Neutrophil (primary cell): Measurements from ENCODE around the gene DISC1.
A peak's percentile ranks its signal among the peaks of the same experiment; 100 is the strongest.

Experiments
- H3K27ac ChIP-seq: fragments of 200-600 bp; sonication (generic); 2 replicates; pipeline ENCODE4 v1.5.1; 2016; ENCODE audit warnings: mild to moderate bottlenecking, moderate library complexity
- H3K27me3 ChIP-seq: fragments of 200-600 bp; sonication (generic); 2 replicates; pipeline ENCODE4 v1.6.0; 2016; ENCODE audit warnings: mild to moderate bottlenecking
- H3K36me3 ChIP-seq: fragments of 200-600 bp; sonication (generic); 2 replicates; pipeline ENCODE4 v1.5.1; 2017
- H3K4me1 ChIP-seq, 2 experiments: fragments of 200-600 bp in 1 of 2; sonication (generic) in 1 of 2; 1 replicate in 1 of 2; 2 replicates in 1 of 2; pipeline versions ENCODE4 v1.5.1 to v1.6.1; 2013 to 2016; ENCODE audit warnings: low read depth in 1 of 2, low read length in 1 of 2, mild to moderate bottlenecking in 1 of 2, moderate library complexity in 1 of 2; ENCODE audit not compliant: control insufficient read depth in 1 of 2, insufficient read depth in 1 of 2
- H3K4me3 ChIP-seq, 2 experiments: fragments of 200-600 bp in 1 of 2; sonication (generic) in 1 of 2; 1 replicate in 1 of 2; 2 replicates in 1 of 2; pipeline ENCODE4 v1.5.1; 2013 to 2016; ENCODE audit warnings: low read depth in 1 of 2, low read length in 1 of 2, mild to moderate bottlenecking in 1 of 2, moderate library complexity in 1 of 2
- H3K9me3 ChIP-seq: fragments of 200-600 bp; sonication (generic); 2 replicates; pipeline ENCODE4 v1.5.1; 2016
- TF ChIP-seq, protein P1 (sequence below): fragments of 200-600 bp; sonication (generic); IDR thresholded peaks from 2 replicates; pipeline ENCODE4 v1.5.1; 2016; ENCODE audit warnings: antibody characterized with exemption

The DISC1 gene

GRCh38 chr1:231767471-231767870 is 140.9 kb downstream of the DISC1 start:
- TF ChIP-seq, protein P1, sequence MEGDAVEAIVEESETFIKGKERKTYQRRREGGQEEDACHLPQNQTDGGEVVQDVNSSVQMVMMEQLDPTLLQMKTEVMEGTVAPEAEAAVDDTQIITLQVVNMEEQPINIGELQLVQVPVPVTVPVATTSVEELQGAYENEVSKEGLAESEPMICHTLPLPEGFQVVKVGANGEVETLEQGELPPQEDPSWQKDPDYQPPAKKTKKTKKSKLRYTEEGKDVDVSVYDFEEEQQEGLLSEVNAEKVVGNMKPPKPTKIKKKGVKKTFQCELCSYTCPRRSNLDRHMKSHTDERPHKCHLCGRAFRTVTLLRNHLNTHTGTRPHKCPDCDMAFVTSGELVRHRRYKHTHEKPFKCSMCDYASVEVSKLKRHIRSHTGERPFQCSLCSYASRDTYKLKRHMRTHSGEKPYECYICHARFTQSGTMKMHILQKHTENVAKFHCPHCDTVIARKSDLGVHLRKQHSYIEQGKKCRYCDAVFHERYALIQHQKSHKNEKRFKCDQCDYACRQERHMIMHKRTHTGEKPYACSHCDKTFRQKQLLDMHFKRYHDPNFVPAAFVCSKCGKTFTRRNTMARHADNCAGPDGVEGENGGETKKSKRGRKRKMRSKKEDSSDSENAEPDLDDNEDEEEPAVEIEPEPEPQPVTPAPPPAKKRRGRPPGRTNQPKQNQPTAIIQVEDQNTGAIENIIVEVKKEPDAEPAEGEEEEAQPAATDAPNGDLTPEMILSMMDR = no peak

GRCh38 chr1:231768416-231768815 is 141.8 kb downstream of the DISC1 start:
- H3K36me3 ChIP-seq = peaks cover 5% of the 10 kb centered on the region
- H3K27me3 ChIP-seq = no peaks in the 10 kb centered on the region
- no peak overlapping the region for H3K4me3 ChIP-seq
- peaks cover 12 to 17% of the 10 kb centered on the region in 2 experiments for H3K4me1 ChIP-seq
- H3K9me3 ChIP-seq = no peaks in the 10 kb centered on the region
- TF ChIP-seq, protein P1 = no peak
- H3K27ac ChIP-seq = no peak overlapping the region

More at GRCh38 chr1:231767471-231767870, 140.9 kb downstream of the DISC1 start:
- Histone ChIP-seq H3K36me3 (peaks cover 5% of the 10 kb centered on the region), H3K9me3 (no peaks in the 10 kb centered on the region), H3K4me3 (no peak overlapping the region), H3K27me3 (no peaks in the 10 kb centered on the region), H3K4me1 (peaks cover 22 to 25% of the 10 kb centered on the region in 2 experiments), H3K27ac (no peak overlapping the region)

DNA sequence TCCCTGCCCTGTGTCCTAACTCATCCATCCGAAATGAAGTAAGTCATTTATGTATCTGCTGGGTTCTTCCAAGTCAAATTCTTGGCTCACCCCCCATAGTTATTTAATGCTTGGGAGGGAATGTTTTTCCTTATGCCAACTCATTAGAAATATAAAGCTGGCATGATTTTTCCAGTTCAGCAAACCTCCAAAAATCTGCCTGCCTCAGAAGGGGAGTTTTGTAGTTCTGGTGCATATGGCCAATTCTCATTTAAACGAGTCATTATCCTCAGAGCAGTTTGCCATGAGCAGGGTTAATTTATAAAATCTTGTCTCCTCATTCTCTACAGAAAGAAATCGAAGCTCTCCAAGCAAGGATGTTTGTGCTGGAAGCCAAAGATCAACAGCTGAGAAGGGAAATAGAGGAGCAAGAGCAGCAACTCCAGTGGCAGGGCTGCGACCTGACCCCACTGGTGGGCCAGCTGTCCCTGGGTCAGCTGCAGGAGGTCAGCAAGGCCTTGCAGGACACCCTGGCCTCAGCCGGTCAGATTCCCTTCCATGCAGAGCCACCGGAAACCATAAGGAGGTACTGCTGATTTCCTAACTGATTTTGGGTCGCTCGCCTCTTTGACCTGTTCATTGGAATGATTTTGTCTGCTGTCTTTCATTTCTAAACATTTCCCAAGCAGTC is 144.1 kb downstream of the DISC1 start:
- Histone ChIP-seq H3K36me3 (peaks cover 5% of the 10 kb centered on the region), H3K4me1 (peaks cover 26 to 30% of the 10 kb centered on the region in 2 experiments), H3K4me3 (no peak overlapping the region), H3K27ac (no peak overlapping the region), H3K27me3 (no peaks in the 10 kb centered on the region), H3K9me3 (no peaks in the 10 kb centered on the region)
- TF ChIP-seq, protein P1 = no peak

- TF ChIP-seq, protein P1 = no peak
- Histone ChIP-seq H3K27ac (peak overlapping the region; percentile 65), H3K4me1 (peaks cover 44 to 48% of the 10 kb centered on the region in 2 experiments), H3K9me3 (no peaks in the 10 kb centered on the region), H3K36me3 (peaks cover 5% of the 10 kb centered on the region), H3K4me3 (no peak overlapping the region), H3K27me3 (no peaks in the 10 kb centered on the region)
These were observed 148.2 kb downstream of the DISC1 start for GRCh38 chr1:231774719-231775335.

DNA sequence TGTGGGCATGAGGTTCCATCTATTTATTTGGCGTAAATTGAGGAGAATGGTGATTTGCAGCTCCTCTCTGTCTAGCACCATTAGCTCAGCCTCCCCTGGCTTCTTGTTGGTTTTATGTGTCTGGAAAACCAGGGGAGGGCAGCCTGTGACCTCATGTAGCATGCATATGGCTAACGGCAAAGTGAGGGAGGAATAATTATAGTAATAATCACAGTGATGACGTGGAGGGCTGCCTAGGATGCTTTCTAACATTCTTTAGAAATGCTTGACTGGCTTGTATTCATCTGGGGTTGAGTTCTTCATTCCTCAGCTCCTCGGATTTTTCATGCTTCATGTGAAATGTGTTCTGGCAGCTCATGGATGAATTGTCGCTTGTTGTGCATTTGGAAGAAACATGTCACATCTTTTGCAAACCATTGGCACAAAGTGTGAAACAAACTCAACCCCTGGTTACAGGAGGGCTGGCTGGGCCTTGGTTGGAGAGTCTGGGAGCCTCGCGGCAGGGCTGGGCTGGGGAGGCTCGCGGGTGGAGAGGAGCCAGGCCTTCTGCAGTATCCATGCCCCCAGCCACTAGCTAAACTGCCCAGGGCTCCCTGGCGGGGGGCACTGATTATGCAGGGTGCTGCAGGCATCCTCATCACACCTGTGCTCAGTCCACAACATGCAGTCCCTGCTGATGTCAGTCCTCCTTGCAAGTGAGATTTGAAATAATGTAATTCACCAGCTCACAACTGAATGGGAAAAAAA is 149.6 kb downstream of the DISC1 start:
- H3K27me3 ChIP-seq = no peaks in the 10 kb centered on the region
- H3K4me1 ChIP-seq = peaks cover 46 to 50% of the 10 kb centered on the region in 2 experiments
- no peaks in the 10 kb centered on the region for H3K9me3 ChIP-seq
- TF ChIP-seq, protein P1 = no peak
- no peak overlapping the region for H3K4me3 ChIP-seq
- no peak overlapping the region for H3K27ac ChIP-seq
- H3K36me3 ChIP-seq = peaks cover 1% of the 10 kb centered on the region
